GM11168 (cell line): ENCODE data around the gene ETS1.

ENCODE experiments used
- in situ Hi-C: fragments of 300-500 bp; cut with MboI; formaldehyde crosslinking; loops from one replicate; pipeline ENCODE4 v1.12.0; 2022; ENCODE audit warnings: low sequenced_read_pairs; ENCODE audit not compliant: unreplicated experiment

ETS1 gene

GRCh38 chr11:128597209-128597608 is 9.9 kb upstream of the ETS1 start:
- in situ Hi-C loops, result no loop called here

GRCh38 chr11:128596250-128596649 is 8.9 kb upstream of the ETS1 start:
- in situ Hi-C loops, result no loop called here

DNA sequence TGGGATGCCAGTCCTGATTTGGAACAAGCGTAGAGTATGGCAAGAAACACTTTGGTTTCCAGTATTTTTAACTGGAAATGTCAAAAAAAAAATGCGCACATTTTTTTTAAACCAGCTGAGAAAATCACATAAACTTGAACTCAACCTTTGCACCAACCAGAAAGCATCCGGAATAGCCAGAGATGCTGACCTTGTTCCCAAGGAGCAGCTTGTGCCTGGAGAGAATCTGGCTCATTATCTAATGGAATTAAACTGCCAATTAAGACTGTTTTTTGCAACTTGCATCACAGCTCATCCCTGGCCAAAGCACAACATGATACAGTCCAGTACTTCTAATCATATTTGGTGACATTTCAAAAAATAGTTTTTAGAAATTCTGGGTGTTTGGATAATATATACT is 8.4 kb upstream of the ETS1 start:
- in situ Hi-C loops, result no loop called here

DNA sequence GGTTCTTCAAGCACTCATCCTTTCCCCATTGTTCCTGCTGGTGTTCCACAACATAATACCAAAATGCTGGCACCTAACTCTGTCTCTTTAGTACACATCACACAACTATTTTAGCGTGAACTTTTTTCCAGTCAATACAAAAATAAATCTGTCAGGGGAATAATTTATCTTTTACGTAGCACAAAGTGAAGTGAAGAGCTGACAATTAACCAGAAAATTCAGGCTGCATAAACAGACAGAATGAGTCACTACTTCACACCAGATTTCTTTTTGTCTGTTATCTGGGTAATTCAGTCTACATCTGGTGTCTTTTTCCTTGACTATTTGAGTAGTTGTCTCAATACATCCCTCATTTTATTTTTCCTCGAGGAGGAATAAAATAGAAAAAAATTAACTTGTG is 7.9 kb upstream of the ETS1 start:
- in situ Hi-C loops, result no loop called here

DNA sequence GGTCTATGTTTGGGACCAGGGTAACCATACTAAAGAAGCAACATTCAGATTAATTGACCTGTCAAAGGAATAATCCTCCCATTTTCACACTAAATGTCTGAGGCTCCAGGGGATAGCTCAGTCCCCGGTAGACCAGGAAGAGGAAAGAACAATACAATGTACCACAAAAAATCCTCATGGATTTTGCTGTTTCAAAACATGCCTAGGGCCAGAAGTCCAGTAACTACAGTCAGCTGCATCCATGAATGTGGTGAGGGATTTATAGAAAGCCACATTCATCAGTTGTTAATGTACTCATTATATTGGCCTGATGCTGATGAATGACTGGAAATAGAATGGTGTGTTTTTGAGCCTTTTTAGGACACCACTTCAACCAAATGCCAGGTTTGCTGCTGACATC is 6.9 kb upstream of the ETS1 start:
- in situ Hi-C loops, result loop anchor here (5.0 kb wide), 1 partner anchor 37 kb away; no protein-coding TSS in a partner anchor

DNA sequence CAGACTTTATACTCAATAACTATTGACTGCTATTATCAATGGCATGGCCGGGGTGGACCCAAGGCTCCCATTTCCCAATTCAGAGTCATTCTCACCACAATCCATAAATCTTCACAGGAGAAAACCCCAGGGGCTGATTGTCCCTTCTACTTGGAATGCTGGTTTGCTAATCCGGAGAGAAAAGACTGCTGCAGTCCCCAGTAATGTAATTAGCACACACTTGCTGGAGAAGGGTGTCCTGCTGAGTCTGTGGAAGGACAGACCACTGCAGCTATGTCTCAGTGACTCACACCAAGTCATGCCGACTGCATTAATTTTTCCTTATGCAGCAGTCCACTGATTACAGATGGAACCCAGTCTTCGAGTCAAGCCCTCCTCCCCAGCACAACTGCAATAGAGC is 5.9 kb upstream of the ETS1 start:
- in situ Hi-C loops, result loop anchor here (5.0 kb wide), 1 partner anchor 36 kb away; no protein-coding TSS in a partner anchor

- in situ Hi-C loops, result loop anchor here (5.0 kb wide), 1 partner anchor 35 kb away; no protein-coding TSS in a partner anchor
Measured at GRCh38 chr11:128592454-128592853, 5.1 kb upstream of the ETS1 start.

DNA sequence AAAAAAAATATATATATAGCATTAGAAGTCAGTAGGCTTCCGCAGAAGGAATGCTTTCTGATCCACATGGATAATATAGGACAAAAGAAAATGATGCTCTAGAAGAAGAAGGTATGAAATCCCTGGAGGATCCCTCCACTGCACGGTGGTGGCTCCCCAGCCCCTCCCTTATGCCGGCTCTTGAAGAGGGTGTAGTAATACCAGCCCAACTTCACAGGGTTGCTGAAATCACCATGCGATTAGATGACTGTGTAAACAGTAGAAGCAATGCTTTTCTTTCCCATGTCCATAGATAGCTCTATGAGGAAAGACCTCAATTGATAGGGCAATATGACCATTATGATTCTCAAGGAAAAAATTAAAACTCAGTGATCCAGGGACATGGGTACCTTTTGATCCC is 3.2 kb upstream of the ETS1 start:
- in situ Hi-C loops, result loop anchor here (5.0 kb wide), 1 partner anchor 33 kb away; no protein-coding TSS in a partner anchor

GRCh38 chr11:128589998-128590397 is 2.6 kb upstream of the ETS1 start:
- in situ Hi-C loops, result loop anchor here (5.0 kb wide), 1 partner anchor 33 kb away; no protein-coding TSS in a partner anchor

- in situ Hi-C loops, result no loop called here
Measured at GRCh38 chr11:128588093-128588492, 735 bp upstream of the ETS1 start.

GRCh38 chr11:128586689-128587088 is 669 bp downstream of the ETS1 start:
- in situ Hi-C loops, result no loop called here

DNA sequence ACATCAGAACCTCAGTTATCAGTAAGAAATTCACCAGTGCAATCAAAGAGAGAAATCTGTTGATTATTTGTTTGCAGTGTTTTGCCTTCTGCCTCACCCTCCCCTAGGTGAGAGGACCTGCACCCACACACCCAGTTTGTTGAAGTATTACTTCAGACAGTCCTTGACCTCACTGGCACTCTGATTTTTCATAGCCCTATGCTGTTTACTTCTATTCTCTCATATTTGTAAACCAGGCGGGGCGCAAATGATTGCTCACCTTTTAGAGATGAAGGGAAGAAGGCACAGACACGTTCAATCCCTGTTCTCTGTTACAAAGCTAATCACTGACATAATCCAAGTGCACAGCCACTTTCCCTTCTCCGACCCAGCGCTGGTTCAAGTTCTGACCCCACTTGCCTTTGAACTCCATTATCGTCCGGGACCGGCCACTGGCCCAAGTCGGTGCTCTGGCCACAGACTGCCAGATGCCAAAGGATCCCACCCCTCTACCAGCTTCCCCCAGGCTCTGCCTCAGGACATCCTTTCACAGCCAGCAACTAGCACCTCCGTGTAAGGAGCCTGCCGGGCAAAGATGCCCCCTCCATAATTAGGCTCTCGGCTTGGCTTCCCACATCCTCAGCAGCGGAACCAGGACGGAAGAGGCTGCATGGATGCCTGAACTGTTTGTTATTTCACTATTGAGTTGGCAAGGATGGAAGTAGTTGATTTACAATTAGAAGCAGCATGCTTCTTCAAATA is 1.7 kb downstream of the ETS1 start:
- in situ Hi-C loops, result no loop called here

DNA sequence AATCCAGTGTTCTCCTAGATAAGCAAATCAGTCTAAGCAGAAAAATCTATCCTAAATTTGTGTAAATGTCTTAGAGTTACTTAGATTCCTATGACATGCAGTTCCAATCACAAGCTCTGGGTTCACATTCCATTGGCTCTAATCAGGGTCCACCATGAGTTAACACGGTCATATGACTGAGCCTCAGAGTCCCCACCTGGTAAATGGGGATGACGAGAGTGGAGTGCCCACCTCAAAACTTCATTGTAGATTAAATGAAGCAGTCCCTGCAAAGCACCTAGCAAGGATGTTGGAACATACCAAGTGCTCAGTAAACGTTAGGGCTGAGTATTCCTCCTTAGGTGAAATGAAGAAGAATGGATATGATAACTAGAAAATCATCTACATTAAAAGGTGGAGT is 3.1 kb downstream of the ETS1 start:
- in situ Hi-C loops, result no loop called here

DNA sequence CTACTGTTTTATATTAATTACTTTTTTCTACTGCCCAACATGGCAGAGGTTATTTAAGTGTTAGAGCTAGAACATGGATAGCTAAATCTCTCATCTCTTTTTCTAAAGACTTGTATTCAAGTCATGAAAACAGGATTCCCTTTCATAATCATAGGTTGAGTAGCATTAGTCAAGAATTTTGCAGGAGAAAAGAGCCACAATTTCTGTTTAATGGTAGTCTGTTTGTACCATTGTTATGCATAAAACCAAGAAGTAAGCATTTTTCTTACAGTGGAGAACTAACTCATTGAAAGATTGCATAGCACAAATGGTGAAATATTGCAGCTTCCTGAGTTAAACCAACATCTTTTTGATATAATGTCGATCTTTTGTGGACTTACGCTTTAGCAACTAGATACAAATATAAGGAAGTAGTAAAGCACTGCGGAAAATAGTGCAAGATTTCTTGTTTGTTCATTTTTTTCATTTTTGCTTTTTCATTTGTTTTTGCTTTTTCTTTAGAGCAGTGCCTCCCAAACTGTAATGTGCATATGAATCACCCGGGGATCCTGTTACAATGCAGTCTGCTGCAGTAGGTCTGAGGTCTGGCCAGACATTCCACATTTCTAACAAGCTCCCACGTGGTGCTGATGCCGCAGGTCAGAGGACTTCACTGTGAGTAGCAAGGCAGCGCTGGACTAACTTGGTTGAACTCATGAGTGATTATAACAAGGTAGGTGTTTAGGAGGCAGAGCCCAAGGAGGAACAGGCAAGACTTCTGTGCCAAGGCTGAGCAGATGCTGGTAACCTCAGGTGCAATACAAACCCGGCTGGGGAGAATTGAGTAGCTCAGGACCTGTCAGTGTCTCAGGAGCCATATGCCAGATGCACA is 4.6 kb downstream of the ETS1 start:
- in situ Hi-C loops, result no loop called here

- in situ Hi-C loops, result no loop called here
Measured at GRCh38 chr11:128581561-128582272, 5.6 kb downstream of the ETS1 start.

DNA sequence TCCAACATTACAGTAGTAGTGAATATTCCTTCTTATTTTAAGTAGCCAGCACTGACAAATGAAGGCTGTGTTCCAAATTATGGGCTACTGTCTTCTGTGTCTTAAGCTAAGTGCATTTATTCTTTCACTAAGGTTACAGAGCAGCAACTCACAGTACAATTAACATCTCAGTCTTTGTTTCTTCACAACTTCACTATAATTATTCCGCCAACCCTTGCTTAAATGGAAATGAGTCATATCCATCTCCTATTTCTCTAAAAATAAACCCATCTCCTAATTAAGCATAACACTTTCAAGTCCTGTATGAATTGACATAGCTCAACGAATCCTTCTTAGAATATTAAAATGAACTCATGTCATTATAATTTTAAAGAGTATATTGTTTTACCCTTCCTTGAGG is 6.7 kb downstream of the ETS1 start:
- in situ Hi-C loops, result no loop called here

GRCh38 chr11:128579798-128580504 is 7.4 kb downstream of the ETS1 start:
- in situ Hi-C loops, result no loop called here

DNA sequence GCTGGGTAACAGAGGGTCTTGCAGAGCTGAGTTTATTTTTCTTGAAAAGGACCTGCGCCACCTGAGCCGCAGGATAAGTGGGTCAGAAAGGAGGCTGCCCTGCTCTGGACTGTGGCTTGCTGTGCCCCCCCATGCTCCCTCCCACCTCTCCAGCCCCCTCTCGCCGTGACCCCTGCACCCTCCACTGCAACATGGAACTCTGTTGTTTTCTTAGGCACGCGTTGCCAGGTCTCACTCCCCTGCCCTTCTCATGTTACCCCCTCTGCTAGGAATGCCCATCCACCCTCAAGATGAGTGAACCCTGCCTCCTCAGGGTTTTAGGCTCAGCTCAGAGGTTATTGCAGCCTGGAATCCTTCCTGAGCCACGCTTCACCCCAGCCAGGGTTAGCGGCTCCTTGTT is 10.8 kb downstream of the ETS1 start:
- in situ Hi-C loops, result no loop called here

DNA sequence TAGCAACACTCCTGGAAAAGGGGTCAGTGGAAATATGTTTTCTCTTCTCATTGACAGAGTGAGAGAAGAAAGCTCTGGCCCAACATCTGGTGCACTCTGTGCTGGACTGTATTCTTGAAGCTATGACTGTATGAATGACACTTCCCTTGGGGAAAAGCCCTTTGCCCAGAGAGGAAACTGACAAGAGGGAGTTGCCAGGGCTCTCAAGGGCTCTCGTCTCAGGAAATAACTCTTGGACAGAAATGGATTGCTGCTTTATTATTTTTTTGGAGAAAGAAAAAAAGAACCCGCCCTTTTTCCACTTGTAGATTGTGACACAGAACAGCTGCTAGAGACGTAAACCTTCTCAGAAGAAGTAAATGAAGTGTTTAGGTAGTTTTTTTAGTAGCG is 11.4 kb downstream of the ETS1 start:
- in situ Hi-C loops, result no loop called here
